ENCODE data around the gene EMILIN2. TPM values are rescaled to one million over a fixed set of nuclear protein-coding genes. Genes with fewer than 3 reads are reported as not detected.
"Not testable (repeated sequence)": the region's sequence is repeated elsewhere in the genome, so short reads cannot be mapped to it uniquely, and the experiment has no call there.

Gene EMILIN2
- total RNA-seq, 2 experiments from 2014 or later = 25.4 to 26.3 TPM

GRCh38 chr18:2839202-2839601 lies 7.6 kb upstream of the EMILIN2 start:
- CTCF ChIA-PET = no interaction called here

GRCh38 chr18:2840521-2840920 lies 6.3 kb upstream of the EMILIN2 start:
- POLR2A ChIA-PET = no interaction called here
- CTCF ChIA-PET = no interaction called here

More at GRCh38 chr18:2839202-2839601, 7.6 kb upstream of the EMILIN2 start:
- POLR2A ChIA-PET = no interaction called here

- ChIA-PET CTCF (no interaction called here), POLR2A (no interaction called here)
These were observed 3.7 kb upstream of the EMILIN2 start for GRCh38 chr18:2843146-2843545.

GRCh38 chr18:2845172-2845571 lies 1.6 kb upstream of the EMILIN2 start:
- ChIA-PET POLR2A (no interaction called here), CTCF (interaction anchor here (0.7 kb wide), 2 partner anchors 36 to 261 kb away, joined by 3 read pairs; no protein-coding TSS in a partner anchor)

GRCh38 chr18:2847317-2848246 lies 776 bp downstream of the EMILIN2 start:
- POLR2A ChIA-PET = no interaction called here
- CTCF ChIA-PET = interaction anchor here (1.0 to 1.2 kb wide), 2 partner anchors 150 to 399 kb away, joined by 3 to 5 read pairs; no protein-coding TSS in a partner anchor

- ChIA-PET POLR2A (no interaction called here), CTCF (interaction anchor here (1.0 to 1.2 kb wide), 2 partner anchors 149 to 398 kb away, joined by 3 to 5 read pairs; no protein-coding TSS in a partner anchor)
These were observed 1.7 kb downstream of the EMILIN2 start for GRCh38 chr18:2848247-2849246.

GRCh38 chr18:2850816-2851215 lies 4.0 kb downstream of the EMILIN2 start:
- CTCF ChIA-PET = no interaction called here
- POLR2A ChIA-PET = interaction anchor here (0.6 kb wide), 1 partner anchor 86 kb away, joined by 3 read pairs; no protein-coding TSS in a partner anchor

GRCh38 chr18:2851771-2852170 lies 5.0 kb downstream of the EMILIN2 start:
- ChIA-PET CTCF (no interaction called here), POLR2A (no interaction called here)

- POLR2A ChIA-PET, CTCF ChIA-PET: not testable (repeated sequence)
These were observed 5.7 kb downstream of the EMILIN2 start for GRCh38 chr18:2852460-2852859.

GRCh38 chr18:2853173-2853925 lies 6.5 kb downstream of the EMILIN2 start:
- CTCF ChIA-PET = no interaction called here
- POLR2A ChIA-PET = no interaction called here

- CTCF ChIA-PET = no interaction called here
- POLR2A ChIA-PET = no interaction called here
These were observed 7.3 kb downstream of the EMILIN2 start for GRCh38 chr18:2853926-2854664.

- POLR2A ChIA-PET = no interaction called here
- CTCF ChIA-PET = no interaction called here
These were observed 8.1 kb downstream of the EMILIN2 start for GRCh38 chr18:2854875-2855274.

- CTCF ChIA-PET = no interaction called here
- POLR2A ChIA-PET = no interaction called here
These were observed 8.9 kb downstream of the EMILIN2 start for GRCh38 chr18:2855560-2856350.

- ChIA-PET CTCF (no interaction called here), POLR2A (no interaction called here)
These were observed 9.9 kb downstream of the EMILIN2 start for GRCh38 chr18:2856547-2857170.

- ChIA-PET CTCF (no interaction called here), POLR2A (no interaction called here)
These were observed 10.8 kb downstream of the EMILIN2 start for GRCh38 chr18:2857491-2858131.

GRCh38 chr18:2860397-2860796 lies 13.6 kb downstream of the EMILIN2 start:
- POLR2A ChIA-PET, CTCF ChIA-PET: not testable (repeated sequence)

- CTCF ChIA-PET, POLR2A ChIA-PET: not testable (repeated sequence)
These were observed 17.2 kb downstream of the EMILIN2 start for GRCh38 chr18:2863997-2864396.
